HEK293 (cell line): ENCODE results near the gene TBPL1.
A peak's percentile ranks its signal among the peaks of the same experiment; 100 is the strongest.

Source experiments
- CTCF ChIA-PET: fragments of 350-600 bp; formaldehyde crosslinking; extraction: SDS; loops from one replicate; lab custom pipeline; 2021; ENCODE audit warnings: antibody characterized with exemption; lab: Yijun Ruan, JAX
- POLR2A ChIA-PET: fragments of 300-600 bp; formaldehyde crosslinking; extraction: SDS; loops from one replicate; lab custom pipeline; 2020; ENCODE audit warnings: antibody characterized with exemption, inconsistent platforms; lab: Yijun Ruan, JAX
- H3K27ac ChIP-seq: fragments of 200-500 bp; sonication (Bioruptor generic); 2 replicates; pipeline ENCODE4 v1.5.1; 2014; ENCODE audit warnings: low read depth, low read length, control low read depth, inconsistent platforms; ENCODE audit errors: extremely low read depth
- H3K36me3 ChIP-seq, 2 experiments: fragments of 200-500 bp in 1 of 2; sonication (Bioruptor generic) in 1 of 2; 1 replicate in 1 of 2; 2 replicates in 1 of 2; pipeline ENCODE4 v1.5.1; 2014 to 2017; ENCODE audit warnings: inconsistent platforms in 2 of 2, low read length in 2 of 2; ENCODE audit not compliant: control insufficient read depth in 2 of 2, insufficient read depth in 1 of 2
- H3K4me1 ChIP-seq: fragments of 200-500 bp; sonication (Bioruptor generic); 2 replicates; pipeline ENCODE4 v1.5.1; 2014; ENCODE audit warnings: mild to moderate bottlenecking, low read length, inconsistent platforms; ENCODE audit not compliant: control insufficient read depth, insufficient read depth
- H3K4me3 ChIP-seq: 2 replicates; pipeline ENCODE4 v1.5.1; 2011; ENCODE audit warnings: low read depth, mild to moderate bottlenecking, control low read depth, low read length, moderate library complexity
- H3K9me3 ChIP-seq: fragments of 200-500 bp; sonication (Bioruptor generic); 2 replicates; pipeline ENCODE4 v1.5.1; 2014; ENCODE audit warnings: low read depth, low read length, inconsistent platforms; ENCODE audit not compliant: control insufficient read depth, insufficient read depth
- CTCF ChIP-seq: fragments of 450-650 bp; formaldehyde crosslinking; IDR thresholded peaks from 2 replicates; pipeline ENCODE4 v1.5.1; 2016; ENCODE audit warnings: missing biosample characterization, missing genetic modification characterization
- IKZF3 ChIP-seq: fragments of 450-650 bp; IDR thresholded peaks from 2 replicates; pipeline ENCODE4 v1.5.0; 2018; ENCODE audit warnings: missing biosample characterization, mild to moderate bottlenecking, missing genetic modification characterization, moderate library complexity
- KLF10 ChIP-seq: fragments of 450-650 bp; IDR thresholded peaks from 2 replicates; pipeline ENCODE4 v1.5.1; 2018; ENCODE audit warnings: missing biosample characterization, mild to moderate bottlenecking, missing genetic modification characterization
- SP3 ChIP-seq: fragments of 450-650 bp; formaldehyde crosslinking; IDR thresholded peaks from 2 replicates; pipeline ENCODE4 v1.5.1; 2016; ENCODE audit warnings: missing biosample characterization, missing genetic modification characterization
- SP7 ChIP-seq: fragments of 450-650 bp; formaldehyde crosslinking; IDR thresholded peaks from 2 replicates; pipeline ENCODE4 v1.5.1; 2016; ENCODE audit warnings: missing biosample characterization, missing genetic modification characterization
- ZBTB48 ChIP-seq: fragments of 450-650 bp; formaldehyde crosslinking; IDR thresholded peaks from 2 replicates; pipeline ENCODE4 v1.5.1; 2016; ENCODE audit warnings: missing biosample characterization, missing genetic modification characterization
- ZBTB6 ChIP-seq: fragments of 450-650 bp; formaldehyde crosslinking; IDR thresholded peaks from 2 replicates; pipeline ENCODE4 v1.5.1; 2017; ENCODE audit warnings: missing biosample characterization, missing genetic modification characterization
- ZFP37 ChIP-seq: fragments of 450-650 bp; formaldehyde crosslinking; IDR thresholded peaks from 2 replicates; pipeline ENCODE4 v1.5.1; 2016; ENCODE audit warnings: missing biosample characterization, missing genetic modification characterization
- ZIC2 ChIP-seq: fragments of 450-650 bp; formaldehyde crosslinking; IDR thresholded peaks from 2 replicates; pipeline ENCODE4 v1.5.1; 2016; ENCODE audit warnings: missing biosample characterization, missing genetic modification characterization
- ZNF140 ChIP-seq: fragments of 450-650 bp; formaldehyde crosslinking; IDR thresholded peaks from 2 replicates; pipeline ENCODE4 v1.5.1; 2016; ENCODE audit warnings: missing biosample characterization, missing genetic modification characterization
- ZNF211 ChIP-seq: fragments of 450-650 bp; formaldehyde crosslinking; IDR thresholded peaks from 2 replicates; pipeline ENCODE4 v1.5.1; 2016; ENCODE audit warnings: low read depth, missing biosample characterization, missing genetic modification characterization
- ZNF350 ChIP-seq: fragments of 450-650 bp; formaldehyde crosslinking; IDR thresholded peaks from 2 replicates; pipeline ENCODE4 v1.5.0; 2017; ENCODE audit warnings: missing biosample characterization, mild to moderate bottlenecking, missing genetic modification characterization
- ZNF600 ChIP-seq: fragments of 450-650 bp; formaldehyde crosslinking; IDR thresholded peaks from 2 replicates; pipeline ENCODE4 v1.5.1; 2016; ENCODE audit warnings: missing biosample characterization, missing genetic modification characterization
- ZNF654 ChIP-seq: fragments of 450-650 bp; formaldehyde crosslinking; IDR thresholded peaks from 2 replicates; pipeline ENCODE4 v1.5.1; 2016; ENCODE audit warnings: low read depth, missing biosample characterization, missing genetic modification characterization
- ZNF660 ChIP-seq: fragments of 450-650 bp; IDR thresholded peaks from 2 replicates; pipeline ENCODE4 v1.5.1; 2018; ENCODE audit warnings: missing biosample characterization, mild to moderate bottlenecking, missing genetic modification characterization
- ZNF768 ChIP-seq: fragments of 450-650 bp; formaldehyde crosslinking; IDR thresholded peaks from 2 replicates; pipeline ENCODE4 v1.5.1; 2018; ENCODE audit warnings: missing biosample characterization, mild to moderate bottlenecking, missing genetic modification characterization
- ZSCAN30 ChIP-seq: fragments of 450-650 bp; IDR thresholded peaks from 2 replicates; pipeline ENCODE4 v1.5.1; 2018; ENCODE audit warnings: missing biosample characterization, mild to moderate bottlenecking, missing genetic modification characterization, moderate library complexity
- TF ChIP-seq, protein P1 (sequence below): fragments of 450-650 bp; formaldehyde crosslinking; IDR thresholded peaks from 2 replicates; pipeline ENCODE4; 2016; ENCODE audit warnings: missing biosample characterization, missing genetic modification characterization
- TF ChIP-seq, protein P2 (sequence below): fragments of 450-650 bp; formaldehyde crosslinking; IDR thresholded peaks from 2 replicates; pipeline ENCODE4 v1.5.1; 2016; ENCODE audit warnings: missing biosample characterization, missing genetic modification characterization, borderline replicate concordance

TBPL1 gene

DNA sequence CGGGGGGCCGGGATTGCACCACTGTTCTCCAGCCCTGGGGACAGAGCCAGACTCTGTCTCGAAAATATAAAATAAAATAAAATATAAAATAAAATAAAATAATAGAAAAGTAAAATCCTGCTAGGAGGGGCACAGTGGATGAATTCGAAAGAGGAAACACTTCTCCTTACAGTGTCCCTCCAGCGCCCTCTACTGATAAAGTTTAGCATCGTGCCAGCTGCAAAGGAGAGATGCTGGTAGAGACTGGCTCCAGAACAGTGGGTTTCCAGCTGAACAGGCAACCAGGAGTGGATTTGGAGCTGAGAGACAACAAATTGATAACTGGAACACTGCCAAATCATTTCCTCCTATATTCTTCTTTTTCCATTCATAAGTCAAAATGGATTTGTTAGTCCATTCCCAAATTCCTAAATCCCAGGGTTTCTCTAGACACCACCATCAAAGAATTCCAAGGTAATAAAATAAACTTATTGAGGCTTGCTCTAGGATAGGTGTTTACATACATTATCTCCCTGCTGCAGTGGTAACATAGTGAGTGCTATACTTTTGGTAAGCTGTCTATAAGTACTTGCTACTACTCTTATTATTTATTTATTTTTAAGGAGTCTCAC, 31.7 kb upstream of the TBPL1 start:
- H3K9me3 ChIP-seq = no peaks in the 10 kb centered on the region
- CTCF ChIA-PET = interaction anchor here (0.6 to 13.5 kb wide), 67 partner anchors 8 to 1155 kb away, joined by 3 to 693 read pairs (median 4); partner anchors contain the start of gene TBPL1
- POLR2A ChIA-PET = no interaction called here
- no peaks in the 10 kb centered on the region for H3K36me3 ChIP-seq
- no peak overlapping the region for H3K4me3 ChIP-seq
- TF ChIP-seq SP3 (tag by site-specific recombination) (no peak), ZSCAN30 (peak; percentile 43; the same call in 1 of the 2 replicates), IKZF3 (tag by site-specific recombination) (peak; percentile 48; the same call in 1 of the 2 replicates), ZNF600 (tag by site-specific recombination) (peak; percentile 78; the same call in 1 of the 2 replicates), CTCF (tag by site-specific recombination) (peak; percentile 44), ZNF654 (tag by site-specific recombination) (peak; percentile 97), ZNF768 (no peak), ZIC2 (tag by site-specific recombination) (no peak), KLF10 (tag by site-specific recombination) (0 out of 2 replicates have a peak, but pooled peaks have one; percentile 19), ZBTB6 (tag by site-specific recombination) (peak; percentile 64; the same call in 1 of the 2 replicates)
- TF ChIP-seq, protein P1, sequence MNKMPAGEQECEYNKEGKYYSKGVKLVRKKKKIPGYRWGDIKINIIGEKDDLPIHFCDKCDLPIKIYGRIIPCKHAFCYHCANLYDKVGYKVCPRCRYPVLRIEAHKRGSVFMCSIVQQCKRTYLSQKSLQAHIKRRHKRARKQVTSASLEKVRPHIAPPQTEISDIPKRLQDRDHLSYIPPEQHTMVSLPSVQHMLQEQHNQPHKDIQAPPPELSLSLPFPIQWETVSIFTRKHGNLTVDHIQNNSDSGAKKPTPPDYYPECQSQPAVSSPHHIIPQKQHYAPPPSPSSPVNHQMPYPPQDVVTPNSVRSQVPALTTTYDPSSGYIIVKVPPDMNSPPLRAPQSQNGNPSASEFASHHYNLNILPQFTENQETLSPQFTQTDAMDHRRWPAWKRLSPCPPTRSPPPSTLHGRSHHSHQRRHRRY = no peak
- TF ChIP-seq, protein P2, sequence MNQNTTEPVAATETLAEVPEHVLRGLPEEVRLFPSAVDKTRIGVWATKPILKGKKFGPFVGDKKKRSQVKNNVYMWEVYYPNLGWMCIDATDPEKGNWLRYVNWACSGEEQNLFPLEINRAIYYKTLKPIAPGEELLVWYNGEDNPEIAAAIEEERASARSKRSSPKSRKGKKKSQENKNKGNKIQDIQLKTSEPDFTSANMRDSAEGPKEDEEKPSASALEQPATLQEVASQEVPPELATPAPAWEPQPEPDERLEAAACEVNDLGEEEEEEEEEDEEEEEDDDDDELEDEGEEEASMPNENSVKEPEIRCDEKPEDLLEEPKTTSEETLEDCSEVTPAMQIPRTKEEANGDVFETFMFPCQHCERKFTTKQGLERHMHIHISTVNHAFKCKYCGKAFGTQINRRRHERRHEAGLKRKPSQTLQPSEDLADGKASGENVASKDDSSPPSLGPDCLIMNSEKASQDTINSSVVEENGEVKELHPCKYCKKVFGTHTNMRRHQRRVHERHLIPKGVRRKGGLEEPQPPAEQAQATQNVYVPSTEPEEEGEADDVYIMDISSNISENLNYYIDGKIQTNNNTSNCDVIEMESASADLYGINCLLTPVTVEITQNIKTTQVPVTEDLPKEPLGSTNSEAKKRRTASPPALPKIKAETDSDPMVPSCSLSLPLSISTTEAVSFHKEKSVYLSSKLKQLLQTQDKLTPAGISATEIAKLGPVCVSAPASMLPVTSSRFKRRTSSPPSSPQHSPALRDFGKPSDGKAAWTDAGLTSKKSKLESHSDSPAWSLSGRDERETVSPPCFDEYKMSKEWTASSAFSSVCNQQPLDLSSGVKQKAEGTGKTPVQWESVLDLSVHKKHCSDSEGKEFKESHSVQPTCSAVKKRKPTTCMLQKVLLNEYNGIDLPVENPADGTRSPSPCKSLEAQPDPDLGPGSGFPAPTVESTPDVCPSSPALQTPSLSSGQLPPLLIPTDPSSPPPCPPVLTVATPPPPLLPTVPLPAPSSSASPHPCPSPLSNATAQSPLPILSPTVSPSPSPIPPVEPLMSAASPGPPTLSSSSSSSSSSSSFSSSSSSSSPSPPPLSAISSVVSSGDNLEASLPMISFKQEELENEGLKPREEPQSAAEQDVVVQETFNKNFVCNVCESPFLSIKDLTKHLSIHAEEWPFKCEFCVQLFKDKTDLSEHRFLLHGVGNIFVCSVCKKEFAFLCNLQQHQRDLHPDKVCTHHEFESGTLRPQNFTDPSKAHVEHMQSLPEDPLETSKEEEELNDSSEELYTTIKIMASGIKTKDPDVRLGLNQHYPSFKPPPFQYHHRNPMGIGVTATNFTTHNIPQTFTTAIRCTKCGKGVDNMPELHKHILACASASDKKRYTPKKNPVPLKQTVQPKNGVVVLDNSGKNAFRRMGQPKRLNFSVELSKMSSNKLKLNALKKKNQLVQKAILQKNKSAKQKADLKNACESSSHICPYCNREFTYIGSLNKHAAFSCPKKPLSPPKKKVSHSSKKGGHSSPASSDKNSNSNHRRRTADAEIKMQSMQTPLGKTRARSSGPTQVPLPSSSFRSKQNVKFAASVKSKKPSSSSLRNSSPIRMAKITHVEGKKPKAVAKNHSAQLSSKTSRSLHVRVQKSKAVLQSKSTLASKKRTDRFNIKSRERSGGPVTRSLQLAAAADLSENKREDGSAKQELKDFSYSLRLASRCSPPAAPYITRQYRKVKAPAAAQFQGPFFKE (tag by site-specific recombination) = no peak
- H3K27ac ChIP-seq = no peak overlapping the region
- peaks cover 4% of the 10 kb centered on the region for H3K4me1 ChIP-seq

GRCh38 chr6:133923938-133924593, 29.0 kb upstream of the TBPL1 start:
- ChIA-PET CTCF (interaction anchor here (0.6 to 13.5 kb wide), 93 partner anchors 8 to 1100 kb away, joined by 3 to 693 read pairs (median 4); partner anchors contain the start of genes SLC2A12, TBPL1 and TCF21), POLR2A (interaction anchor here (2.4 kb wide), 1 partner anchor 173 kb away, joined by 15 read pairs; no protein-coding TSS in a partner anchor)
- H3K36me3 ChIP-seq = no peaks in the 10 kb centered on the region
- H3K9me3 ChIP-seq = no peaks in the 10 kb centered on the region
- no peak overlapping the region for H3K27ac ChIP-seq
- no peaks in the 10 kb centered on the region for H3K4me1 ChIP-seq
- no peak overlapping the region for H3K4me3 ChIP-seq
- TF ChIP-seq ZBTB48 (tag by site-specific recombination) = peak; percentile 59; the same call in 1 of the 2 replicates
- 0 out of 2 replicates have a peak, but pooled peaks have one; percentile 29 for TF ChIP-seq ZFP37 (tag by site-specific recombination)
- TF ChIP-seq ZNF660 (tag by site-specific recombination) = peak; percentile 75
- no peak for TF ChIP-seq ZNF211
- 0 out of 2 replicates have a peak, but pooled peaks have one; percentile 31 for TF ChIP-seq SP7
- no peak for TF ChIP-seq ZNF140 (tag by site-specific recombination)
- TF ChIP-seq ZBTB6 (tag by site-specific recombination) = no peak
- no peak for TF ChIP-seq ZNF350 (tag by site-specific recombination)
- peak; percentile 86 for TF ChIP-seq CTCF (tag by site-specific recombination)
